DOHH2 (cell line): ENCODE data around the gene RNF14.

Experiments
- H3F3A ChIP-seq: fragments of 200-600 bp; sonication (generic), shearing (Covaris generic); 2 replicates; pipeline ENCODE4 v1.6.0; 2016; ENCODE audit warnings: antibody characterized with exemption, mild to moderate bottlenecking; ENCODE audit not compliant: control insufficient read depth, insufficient read depth
- H3K27ac ChIP-seq: fragments of 200-600 bp; sonication (generic); 2 replicates; pipeline ENCODE4 v1.5.1; 2014; ENCODE audit warnings: low read depth, mild to moderate bottlenecking, low read length, moderate library complexity
- H3K27me3 ChIP-seq: fragments of 200-600 bp; sonication (generic); 2 replicates; pipeline ENCODE4 v1.6.1; 2014; ENCODE audit warnings: mild to moderate bottlenecking, low read length, mixed read lengths; ENCODE audit not compliant: control insufficient read depth
- H3K36me3 ChIP-seq: fragments of 200-600 bp; sonication (generic); 2 replicates; pipeline ENCODE4 v1.6.1; 2014; ENCODE audit warnings: mild to moderate bottlenecking, low read length, moderate library complexity, mixed read lengths; ENCODE audit not compliant: control insufficient read depth
- H3K4me1 ChIP-seq: fragments of 200-600 bp; sonication (generic); 2 replicates; pipeline ENCODE4 v1.6.1; 2014; ENCODE audit warnings: mild to moderate bottlenecking, low read length, mixed read lengths; ENCODE audit not compliant: control insufficient read depth
- H3K4me2 ChIP-seq: fragments of 200-600 bp; sonication (generic); 2 replicates; pipeline ENCODE4 v1.6.0; 2014; ENCODE audit warnings: mild to moderate bottlenecking, low read length, moderate library complexity
- H3K4me3 ChIP-seq: fragments of 200-600 bp; sonication (generic); 2 replicates; pipeline ENCODE4 v1.5.1; 2014; ENCODE audit warnings: mild to moderate bottlenecking, low read length, mixed read lengths
- H3K79me2 ChIP-seq: fragments of 200-600 bp; sonication (generic); 2 replicates; pipeline ENCODE4 v1.6.1; 2014; ENCODE audit warnings: mild to moderate bottlenecking, low read length, mixed read lengths; ENCODE audit not compliant: control insufficient read depth
- H3K9me2 ChIP-seq: fragments of 200-600 bp; sonication (generic); replicated peaks from 2 replicates; pipeline ENCODE4 v1.6.1; 2014; ENCODE audit warnings: mild to moderate bottlenecking, low read length, mixed read lengths; ENCODE audit not compliant: control insufficient read depth
- H3K9me3 ChIP-seq: fragments of 200-600 bp; sonication (generic); 2 replicates; pipeline ENCODE4 v1.6.1; 2014; ENCODE audit warnings: antibody characterized with exemption, low read length, mixed read lengths; ENCODE audit not compliant: control insufficient read depth, insufficient read depth
- H4K20me1 ChIP-seq: fragments of 200-600 bp; sonication (generic); 2 replicates; pipeline ENCODE4 v1.6.0; 2014; ENCODE audit warnings: low read depth, mild to moderate bottlenecking, antibody characterized with exemption, low read length, moderate library complexity; ENCODE audit not compliant: control insufficient read depth, insufficient read depth
- EZH2phosphoT487 ChIP-seq: fragments of 200-600 bp; sonication (generic); IDR thresholded peaks from 2 replicates; pipeline ENCODE4 v1.6.1; 2017; ENCODE audit warnings: borderline replicate concordance, mild to moderate bottlenecking, antibody characterized with exemption, low read length, moderate library complexity, mixed read lengths
- TF ChIP-seq, protein P1 (sequence below): fragments of 200-600 bp; sonication (generic); IDR thresholded peaks from one replicate; pipeline ENCODE4 v1.5.1; 2014; ENCODE audit warnings: antibody characterized with exemption, mild to moderate bottlenecking, low read depth, low read length; ENCODE audit not compliant: poor library complexity, severe bottlenecking

Gene RNF14

DNA sequence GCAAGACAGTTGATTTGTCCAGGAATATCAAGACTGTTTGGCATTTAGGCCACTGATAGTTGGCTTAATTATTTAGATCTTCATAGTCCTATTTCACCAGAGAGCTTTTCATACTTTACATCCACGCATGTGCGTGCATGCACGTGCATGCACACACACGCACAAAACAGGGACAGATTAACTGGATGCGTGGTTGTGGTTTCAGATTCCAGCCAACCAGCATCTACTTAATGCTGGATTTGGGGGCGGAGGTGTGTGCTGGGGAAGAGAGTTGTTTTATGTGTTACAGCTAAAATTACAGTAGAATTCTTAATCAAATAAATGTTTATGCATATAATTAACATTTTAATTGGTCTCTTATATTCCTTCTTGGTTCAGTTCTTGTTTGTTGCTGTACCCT is 7.3 kb downstream of the RNF14 start:
- no peak overlapping the region for H3K4me2 ChIP-seq
- no peaks in the 10 kb centered on the region for H3K9me3 ChIP-seq
- H3K36me3 ChIP-seq = peaks cover 77% of the 10 kb centered on the region
- H3F3A ChIP-seq = no peaks in the 10 kb centered on the region; the same call in 1 of the 2 replicates
- TF ChIP-seq, protein P1, sequence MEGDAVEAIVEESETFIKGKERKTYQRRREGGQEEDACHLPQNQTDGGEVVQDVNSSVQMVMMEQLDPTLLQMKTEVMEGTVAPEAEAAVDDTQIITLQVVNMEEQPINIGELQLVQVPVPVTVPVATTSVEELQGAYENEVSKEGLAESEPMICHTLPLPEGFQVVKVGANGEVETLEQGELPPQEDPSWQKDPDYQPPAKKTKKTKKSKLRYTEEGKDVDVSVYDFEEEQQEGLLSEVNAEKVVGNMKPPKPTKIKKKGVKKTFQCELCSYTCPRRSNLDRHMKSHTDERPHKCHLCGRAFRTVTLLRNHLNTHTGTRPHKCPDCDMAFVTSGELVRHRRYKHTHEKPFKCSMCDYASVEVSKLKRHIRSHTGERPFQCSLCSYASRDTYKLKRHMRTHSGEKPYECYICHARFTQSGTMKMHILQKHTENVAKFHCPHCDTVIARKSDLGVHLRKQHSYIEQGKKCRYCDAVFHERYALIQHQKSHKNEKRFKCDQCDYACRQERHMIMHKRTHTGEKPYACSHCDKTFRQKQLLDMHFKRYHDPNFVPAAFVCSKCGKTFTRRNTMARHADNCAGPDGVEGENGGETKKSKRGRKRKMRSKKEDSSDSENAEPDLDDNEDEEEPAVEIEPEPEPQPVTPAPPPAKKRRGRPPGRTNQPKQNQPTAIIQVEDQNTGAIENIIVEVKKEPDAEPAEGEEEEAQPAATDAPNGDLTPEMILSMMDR = no peak
- no peak for TF ChIP-seq EZH2phosphoT487
- no peaks in the 10 kb centered on the region for H4K20me1 ChIP-seq
- peaks cover under 1% of the 10 kb centered on the region for H3K4me1 ChIP-seq
- no peak overlapping the region for H3K27ac ChIP-seq
- H3K79me2 ChIP-seq = peaks cover 13% of the 10 kb centered on the region
- no peaks in the 10 kb centered on the region for H3K9me2 ChIP-seq
- H3K27me3 ChIP-seq = no peaks in the 10 kb centered on the region
- H3K4me3 ChIP-seq = no peak overlapping the region

DNA sequence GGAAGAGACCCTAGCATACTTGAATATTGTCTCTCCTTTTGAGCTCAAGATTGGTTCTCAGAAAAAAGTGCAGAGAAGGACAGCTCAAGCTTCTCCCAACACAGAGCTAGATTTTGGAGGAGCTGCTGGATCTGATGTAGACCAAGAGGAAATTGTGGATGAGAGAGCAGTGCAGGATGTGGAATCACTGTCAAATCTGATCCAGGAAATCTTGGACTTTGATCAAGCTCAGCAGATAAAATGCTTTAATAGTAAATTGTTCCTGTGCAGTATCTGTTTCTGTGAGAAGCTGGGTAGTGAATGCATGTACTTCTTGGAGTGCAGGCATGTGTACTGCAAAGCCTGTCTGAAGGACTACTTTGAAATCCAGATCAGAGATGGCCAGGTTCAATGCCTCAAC is 9.5 kb downstream of the RNF14 start:
- Histone ChIP-seq H3K36me3 (peaks cover 71% of the 10 kb centered on the region), H4K20me1 (no peaks in the 10 kb centered on the region), H3K27me3 (no peaks in the 10 kb centered on the region), H3K4me3 (no peak overlapping the region), H3K79me2 (peaks cover 3% of the 10 kb centered on the region; the same call in 1 of the 2 replicates), H3K4me1 (no peaks in the 10 kb centered on the region), H3K4me2 (no peak overlapping the region), H3K9me3 (no peaks in the 10 kb centered on the region), H3K27ac (no peak overlapping the region), H3F3A (no peaks in the 10 kb centered on the region; the same call in 1 of the 2 replicates), H3K9me2 (no peaks in the 10 kb centered on the region)
- TF ChIP-seq, protein P1 = no peak
- TF ChIP-seq EZH2phosphoT487 = no peak

DNA sequence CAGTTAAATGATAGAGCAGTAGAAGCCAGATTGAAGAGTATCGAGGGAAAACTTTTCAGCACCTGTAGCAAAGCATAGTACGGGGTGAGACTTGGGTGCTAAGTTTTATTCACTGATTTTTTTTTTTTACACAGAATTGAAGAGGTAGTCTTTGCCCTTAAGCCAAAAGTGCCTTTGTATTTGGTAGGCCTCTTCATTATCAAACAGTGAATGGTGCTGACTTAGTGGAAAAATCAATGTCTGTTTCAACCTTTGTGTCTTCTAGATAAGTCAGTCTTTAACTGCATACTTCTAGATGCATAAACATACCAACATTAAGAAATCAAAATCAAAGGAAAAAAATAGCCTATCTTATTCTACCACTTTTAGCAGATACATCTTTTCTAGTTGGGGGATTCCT is 13.7 kb downstream of the RNF14 start:
- H3K4me1 ChIP-seq = no peaks in the 10 kb centered on the region
- H3K27me3 ChIP-seq = no peaks in the 10 kb centered on the region
- no peak overlapping the region for H3K4me2 ChIP-seq
- TF ChIP-seq, protein P1 = no peak
- TF ChIP-seq EZH2phosphoT487 = no peak
- H4K20me1 ChIP-seq = no peaks in the 10 kb centered on the region
- H3F3A ChIP-seq = no peaks in the 10 kb centered on the region
- H3K36me3 ChIP-seq = peaks cover 72% of the 10 kb centered on the region
- H3K79me2 ChIP-seq = no peaks in the 10 kb centered on the region
- no peak overlapping the region for H3K27ac ChIP-seq
- H3K9me2 ChIP-seq = no peaks in the 10 kb centered on the region
- H3K9me3 ChIP-seq = no peaks in the 10 kb centered on the region
- no peak overlapping the region for H3K4me3 ChIP-seq

DNA sequence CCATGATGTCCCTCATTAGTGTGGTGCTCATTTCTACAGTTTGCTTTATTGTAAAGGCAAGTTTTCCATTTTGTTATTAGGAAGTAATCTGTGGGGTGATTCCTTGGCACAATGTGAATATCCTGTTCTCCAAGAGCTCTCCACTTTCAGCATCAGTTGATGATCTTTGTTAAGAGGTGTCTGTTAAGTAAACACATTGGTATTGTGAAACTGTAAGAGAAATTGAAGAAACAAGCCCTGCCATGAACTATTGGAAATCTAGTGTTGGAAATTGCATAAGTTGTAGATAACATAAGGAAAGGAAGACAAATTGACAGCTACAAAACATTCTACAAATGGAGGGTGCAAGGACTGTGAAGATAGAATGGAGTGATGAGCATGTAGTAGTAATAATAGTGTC is 17.2 kb downstream of the RNF14 start:
- no peak overlapping the region for H3K4me2 ChIP-seq
- TF ChIP-seq EZH2phosphoT487 = no peak
- TF ChIP-seq, protein P1 = no peak
- H3K36me3 ChIP-seq = peaks cover 53% of the 10 kb centered on the region

More for the DNA sequence above, 17.2 kb downstream of the RNF14 start:
- Histone ChIP-seq H3K4me3 (no peak overlapping the region), H4K20me1 (no peaks in the 10 kb centered on the region), H3F3A (no peaks in the 10 kb centered on the region), H3K4me1 (no peaks in the 10 kb centered on the region), H3K79me2 (no peaks in the 10 kb centered on the region), H3K9me2 (no peaks in the 10 kb centered on the region), H3K27ac (no peak overlapping the region), H3K9me3 (no peaks in the 10 kb centered on the region), H3K27me3 (no peaks in the 10 kb centered on the region)
